Colon (tissue), 2 donors: ENCODE measurements around the gene G6PD.
"Not testable (repeated sequence)": the region's sequence is repeated elsewhere in the genome, so short reads cannot be mapped to it uniquely, and the experiment has no call there.

Experiments
- FAIRE-seq: peaks from 2 replicates; lab custom pipeline; 2012; peaks lifted over from hg19 to GRCh38; lab: Jason Lieb, UNC
- donor health status: control.
- donor health status: control.

G6PD gene

DNA sequence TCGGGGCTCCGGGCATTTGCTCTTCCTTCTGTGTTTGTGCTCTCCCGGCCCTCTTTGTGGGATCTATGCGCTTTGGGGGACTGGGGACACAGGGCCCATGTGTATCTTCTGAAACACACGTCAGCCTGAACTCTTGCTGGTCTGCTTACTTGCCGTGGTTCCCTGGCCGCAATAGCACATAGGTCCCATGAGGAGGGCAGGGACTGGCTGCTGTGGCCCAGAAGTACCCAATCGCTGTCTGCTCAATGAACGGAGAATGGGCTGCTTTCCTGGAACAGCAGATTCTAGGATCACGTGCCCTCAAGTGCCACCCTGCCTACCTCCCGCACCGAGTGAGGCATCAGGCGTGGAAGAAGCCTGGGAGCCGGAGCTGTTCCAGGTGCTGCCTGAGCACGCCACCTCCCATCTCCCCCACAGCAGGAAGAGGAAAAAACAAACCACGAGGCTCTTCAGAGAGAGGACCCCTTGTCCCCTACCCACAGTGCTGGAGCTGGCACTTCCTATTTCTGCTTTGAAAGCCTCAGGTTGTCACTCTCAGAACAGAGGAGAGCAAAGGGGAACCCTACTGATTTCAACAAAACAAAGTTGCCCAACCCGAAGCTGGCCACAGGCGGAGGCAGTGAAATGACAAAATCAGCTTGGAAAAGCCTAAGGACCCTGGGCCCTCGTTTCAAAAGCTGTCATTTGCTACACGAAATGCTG lies 3.8 kb downstream of the G6PD start:
- no peak for FAIRE-seq

GRCh38 chrX:154541896-154542722 lies 4.5 kb downstream of the G6PD start:
- no peak for FAIRE-seq

- no peak for FAIRE-seq
Observed at GRCh38 chrX:154541589-154541895, 5.1 kb downstream of the G6PD start.

- FAIRE-seq: no peak
Observed at GRCh38 chrX:154540897-154541535, 5.6 kb downstream of the G6PD start.

GRCh38 chrX:154540365-154540764 lies 6.3 kb downstream of the G6PD start:
- not testable (repeated sequence) for FAIRE-seq

GRCh38 chrX:154539077-154539476 lies 7.6 kb downstream of the G6PD start:
- FAIRE-seq: no peak

GRCh38 chrX:154535892-154536291 lies 10.8 kb downstream of the G6PD start:
- FAIRE-seq: no peak

DNA sequence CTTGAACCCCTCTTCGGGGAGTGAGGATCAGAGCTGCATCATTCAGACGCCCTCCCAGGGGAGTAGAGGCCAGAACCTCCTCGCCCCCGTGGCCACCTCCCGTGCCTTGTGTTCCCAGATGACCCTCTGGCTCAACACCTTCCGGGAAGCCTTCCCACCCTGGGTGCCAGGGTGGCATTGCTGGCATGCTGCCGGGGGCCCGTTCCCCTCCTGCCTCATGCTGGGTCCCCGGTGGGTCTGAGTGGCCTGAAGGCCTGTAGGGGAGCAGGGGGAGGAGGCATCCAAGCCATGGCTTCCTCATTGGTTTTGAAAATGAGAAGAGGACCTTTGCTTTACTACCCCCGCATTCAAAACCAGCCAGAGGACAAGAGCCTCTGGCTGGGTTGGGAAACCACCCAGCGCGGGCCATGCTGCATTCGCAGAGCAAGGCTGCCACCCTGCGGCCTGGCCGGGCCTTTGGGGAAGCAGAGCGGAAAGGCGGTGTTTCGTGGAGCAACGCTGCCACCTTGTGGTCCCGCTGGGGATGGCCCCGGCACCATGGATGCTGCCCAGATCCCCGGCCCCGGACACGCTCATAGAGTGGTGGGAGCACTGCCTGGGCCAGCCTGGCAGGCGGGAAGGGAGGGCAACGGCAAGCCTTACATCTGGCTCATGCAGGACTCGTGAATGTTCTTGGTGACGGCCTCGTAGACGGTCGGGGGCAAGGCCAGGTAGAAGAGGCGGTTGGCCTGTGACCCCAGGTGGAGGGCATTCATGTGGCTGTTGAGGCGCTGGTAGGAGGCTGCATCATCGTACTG lies 11.9 kb downstream of the G6PD start:
- no peak for FAIRE-seq

GRCh38 chrX:154532690-154533089 lies 14.0 kb downstream of the G6PD start:
- no peak for FAIRE-seq

GRCh38 chrX:154531626-154532025 lies 15.0 kb downstream of the G6PD start:
- FAIRE-seq: no peak

- no peak for FAIRE-seq
Observed at GRCh38 chrX:154530286-154530685, 16.4 kb downstream of the G6PD start.

DNA sequence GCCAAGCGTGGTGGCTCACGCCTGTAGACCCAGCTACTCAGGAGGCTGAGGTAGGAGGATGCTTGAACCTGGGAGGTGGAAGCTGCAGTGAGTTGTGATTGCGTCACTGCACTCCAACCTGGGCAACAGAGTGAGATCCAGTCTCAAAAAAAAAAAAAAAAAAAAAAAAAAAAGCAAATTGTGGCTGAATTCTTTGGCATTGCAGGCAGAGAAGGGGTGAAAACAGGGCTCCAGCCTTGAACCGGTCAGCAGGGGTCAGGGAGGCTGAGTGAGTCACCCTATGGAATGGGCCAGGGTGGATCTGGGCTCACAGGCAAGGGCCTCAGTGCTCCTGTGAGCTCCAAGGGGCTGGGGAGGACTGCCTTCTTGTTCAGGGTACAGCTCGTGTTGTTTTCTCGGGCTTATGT lies 17.4 kb downstream of the G6PD start:
- no peak for FAIRE-seq

- FAIRE-seq: no peak
Observed at GRCh38 chrX:154526901-154527675, 19.6 kb downstream of the G6PD start.

GRCh38 chrX:154525606-154526490 lies 20.8 kb downstream of the G6PD start:
- FAIRE-seq: no peak

- no peak for FAIRE-seq
Observed at GRCh38 chrX:154519389-154519788, 27.3 kb downstream of the G6PD start.

- FAIRE-seq: no peak
Observed at GRCh38 chrX:154517101-154517781, 29.4 kb downstream of the G6PD start.

DNA sequence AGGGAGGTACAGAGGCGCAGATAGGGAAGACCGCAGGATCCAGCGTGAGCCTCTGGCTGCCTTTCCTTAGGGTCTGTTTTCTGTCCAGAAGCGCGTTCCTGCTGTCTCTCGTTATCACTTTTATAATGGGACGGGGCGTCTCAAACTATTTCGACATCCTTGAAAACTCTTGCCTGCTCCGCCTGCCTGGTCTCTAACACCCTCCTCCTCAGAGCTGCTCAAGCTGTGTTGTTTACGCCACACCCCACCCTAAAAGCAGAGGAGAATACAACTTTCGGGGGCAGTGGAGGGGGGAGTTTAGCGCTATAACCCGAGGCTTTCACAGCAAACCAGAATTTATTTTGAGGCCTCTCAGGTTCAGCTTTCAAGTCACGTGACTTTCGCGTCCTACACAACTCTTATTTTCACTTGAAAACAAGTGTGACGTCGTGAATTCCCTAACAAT lies 30.0 kb downstream of the G6PD start:
- no peak for FAIRE-seq

GRCh38 chrX:154515966-154516655 lies 30.5 kb downstream of the G6PD start, which contains the start of gene FAM3A:
TSS of gene FAM3A (minus strand) at chrX:154516232. CDS start at chrX:154515772, 460 bp downstream.
- FAIRE-seq: no peak
